Cardiac muscle cell (in vitro differentiated cells and primary cell): ENCODE measurements around the gene CORO1C. TPM values are rescaled to one million over a fixed set of nuclear protein-coding genes. Genes with fewer than 3 reads are reported as not detected.
A peak's percentile ranks its signal among the peaks of the same experiment; 100 is the strongest.
"Not testable (repeated sequence)": the region's sequence is repeated elsewhere in the genome, so short reads cannot be mapped to it uniquely, and the experiment has no call there.

Source experiments
- DNase-seq, 2 donors: peaks; one replicate each; pipeline versions ENCODE4 v3.0.0 to v3.0.0-alpha.2; 2010 to 2017; ENCODE audit warnings: low read depth in 1 of 2, low spot score in 1 of 2
- H3K27ac ChIP-seq: fragments of 200-600 bp; sonication (generic); 2 replicates; pipeline ENCODE4 v1.5.1; 2016
- H3K27me3 ChIP-seq: fragments of 200-600 bp; sonication (generic); 2 replicates; pipeline ENCODE4 v1.6.0; 2016; ENCODE audit warnings: control low read depth
- H3K36me3 ChIP-seq: fragments of 200-600 bp; sonication (generic); 2 replicates; pipeline ENCODE4 v1.5.1; 2016; ENCODE audit warnings: control low read depth
- H3K4me1 ChIP-seq: fragments of 200-600 bp; sonication (generic); 2 replicates; pipeline ENCODE4 v1.8.1; 2017; ENCODE audit warnings: low read depth, mild to moderate bottlenecking, mixed run types
- H3K4me3 ChIP-seq: fragments of 200-600 bp; sonication (generic); 2 replicates; pipeline ENCODE4 v1.5.1; 2016; ENCODE audit warnings: mild to moderate bottlenecking
- H3K9me3 ChIP-seq: fragments of 200-600 bp; sonication (generic); 2 replicates; pipeline ENCODE4 v1.5.1; 2017; ENCODE audit warnings: low read depth, mild to moderate bottlenecking, control low read depth
- polyA plus RNA-seq: library from polyadenylated mRNA; unstranded; fragments of >200 nt; fragmentation: Nextera tagmentation; extraction: Ambion mirVana; gene quantifications from 2 replicates; pipeline ENCODE4 v1.2.1, GENCODE V29; 2016
- total RNA-seq: library from RNA; depleted of rRNA; stranded (reverse); fragments of >200 nt; gene quantifications from 2 replicates; pipeline ENCODE4 v1.2.3, GENCODE V29; 2016
- TF ChIP-seq, protein P1 (sequence below): IDR thresholded peaks from 2 replicates; pipeline ENCODE4 v1.5.1; 2012; ENCODE audit warnings: low read depth, mild to moderate bottlenecking, low read length

The CORO1C gene
- total and polyA plus RNA-seq, 2 experiments from 2014 or later, result 65.4 to 72.5 TPM

DNA sequence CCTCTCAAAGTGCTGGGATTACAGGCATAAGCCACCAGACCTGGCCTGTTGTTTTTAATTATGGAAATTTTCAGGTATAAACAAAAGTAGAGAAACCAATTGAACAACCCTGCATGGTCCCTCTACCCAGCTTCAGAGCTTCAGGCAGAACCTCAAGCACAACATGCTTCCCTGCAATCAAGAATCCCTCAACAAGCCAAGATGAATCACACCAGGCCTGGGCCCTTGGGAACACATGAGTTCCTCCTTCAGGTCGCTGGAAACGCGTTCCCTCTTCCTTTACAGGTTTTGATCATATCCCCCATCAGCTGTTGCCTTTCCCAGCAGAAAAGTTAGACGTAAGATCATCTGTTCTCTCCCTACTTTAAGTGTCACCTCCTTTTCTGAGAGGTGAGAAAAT is 20.5 kb upstream of the CORO1C start:
- Histone ChIP-seq H3K27me3 (no peaks in the 10 kb centered on the region), H3K9me3 (no peaks in the 10 kb centered on the region), H3K27ac (no peak overlapping the region), H3K4me3 (no peak overlapping the region), H3K36me3 (no peaks in the 10 kb centered on the region), H3K4me1 (no peaks in the 10 kb centered on the region)
- DNase-seq, result peak in 1 of 2 donors; percentile 54
- TF ChIP-seq, protein P1, sequence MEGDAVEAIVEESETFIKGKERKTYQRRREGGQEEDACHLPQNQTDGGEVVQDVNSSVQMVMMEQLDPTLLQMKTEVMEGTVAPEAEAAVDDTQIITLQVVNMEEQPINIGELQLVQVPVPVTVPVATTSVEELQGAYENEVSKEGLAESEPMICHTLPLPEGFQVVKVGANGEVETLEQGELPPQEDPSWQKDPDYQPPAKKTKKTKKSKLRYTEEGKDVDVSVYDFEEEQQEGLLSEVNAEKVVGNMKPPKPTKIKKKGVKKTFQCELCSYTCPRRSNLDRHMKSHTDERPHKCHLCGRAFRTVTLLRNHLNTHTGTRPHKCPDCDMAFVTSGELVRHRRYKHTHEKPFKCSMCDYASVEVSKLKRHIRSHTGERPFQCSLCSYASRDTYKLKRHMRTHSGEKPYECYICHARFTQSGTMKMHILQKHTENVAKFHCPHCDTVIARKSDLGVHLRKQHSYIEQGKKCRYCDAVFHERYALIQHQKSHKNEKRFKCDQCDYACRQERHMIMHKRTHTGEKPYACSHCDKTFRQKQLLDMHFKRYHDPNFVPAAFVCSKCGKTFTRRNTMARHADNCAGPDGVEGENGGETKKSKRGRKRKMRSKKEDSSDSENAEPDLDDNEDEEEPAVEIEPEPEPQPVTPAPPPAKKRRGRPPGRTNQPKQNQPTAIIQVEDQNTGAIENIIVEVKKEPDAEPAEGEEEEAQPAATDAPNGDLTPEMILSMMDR, result no peak

DNA sequence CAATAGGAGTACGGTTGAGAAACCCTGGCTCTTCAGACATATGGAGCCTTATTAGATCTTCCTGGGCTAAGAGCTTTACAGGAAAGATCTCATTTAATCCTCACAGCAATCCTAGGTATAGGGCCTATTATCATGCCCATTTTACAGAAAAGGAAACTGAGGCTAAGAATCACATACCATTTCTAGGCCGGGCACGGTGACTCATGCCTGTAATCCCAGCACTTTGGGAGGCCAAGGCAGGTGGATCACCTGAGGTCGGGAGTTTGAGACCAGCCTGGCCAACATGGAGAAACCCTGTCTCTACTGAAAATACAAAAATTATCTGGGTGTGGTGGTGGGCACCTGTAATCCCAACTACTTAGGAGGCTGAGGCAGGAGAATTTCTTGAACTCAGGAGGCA is 19.7 kb upstream of the CORO1C start:
- DNase-seq, H3K4me1 ChIP-seq, H3K27ac ChIP-seq, H3K9me3 ChIP-seq, H3K27me3 ChIP-seq, H3K4me3 ChIP-seq, H3K36me3 ChIP-seq: not testable (repeated sequence)

DNA sequence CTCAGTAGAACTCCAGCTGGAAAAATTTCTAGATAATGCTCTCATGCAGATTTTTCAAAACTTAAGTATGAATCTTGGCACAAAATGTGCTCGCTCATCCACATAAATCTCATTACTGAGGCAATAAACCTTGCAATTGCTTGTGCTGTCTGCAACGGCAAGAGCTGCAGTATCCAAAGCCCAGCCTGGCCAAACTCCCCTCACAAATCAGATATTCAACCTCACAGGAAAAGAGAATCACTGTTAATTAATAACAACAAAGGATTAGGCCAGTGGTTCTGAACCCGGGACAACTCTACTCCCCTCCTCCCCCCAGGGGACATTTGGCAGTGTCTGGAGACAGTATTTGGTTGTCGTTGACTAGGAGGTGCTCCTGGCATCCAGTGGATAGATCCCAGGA is 19.2 kb upstream of the CORO1C start:
- TF ChIP-seq, protein P1, result no peak
- peak in 1 of 2 donors; percentile 37 for DNase-seq
- no peaks in the 10 kb centered on the region for H3K4me1 ChIP-seq
- H3K27ac ChIP-seq, result no peak overlapping the region
- H3K27me3 ChIP-seq, result no peaks in the 10 kb centered on the region
- H3K36me3 ChIP-seq, result no peaks in the 10 kb centered on the region
- H3K4me3 ChIP-seq, result no peak overlapping the region
- no peaks in the 10 kb centered on the region for H3K9me3 ChIP-seq

DNA sequence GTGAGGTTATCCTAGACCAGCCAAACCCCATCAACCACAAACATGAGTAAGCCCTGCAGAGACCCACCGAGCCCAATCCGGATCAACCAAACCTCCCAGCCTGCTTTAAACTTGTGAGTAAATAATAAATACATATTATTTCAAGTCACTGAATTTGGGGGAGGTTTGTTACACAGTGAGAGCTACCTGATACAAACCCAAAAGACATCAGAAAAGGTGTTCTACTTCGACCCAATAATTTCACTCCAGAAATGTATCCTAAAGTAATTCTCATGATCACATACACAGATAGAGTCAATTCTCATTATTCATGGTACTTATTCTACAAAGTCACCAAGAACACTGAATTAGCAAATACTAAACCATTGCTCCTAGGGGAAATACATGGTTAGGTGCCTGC is 16.2 kb upstream of the CORO1C start:
- TF ChIP-seq, protein P1, result no peak
- no peaks in the 10 kb centered on the region for H3K27me3 ChIP-seq
- H3K9me3 ChIP-seq, result no peaks in the 10 kb centered on the region
- DNase-seq, result no peak
- no peak overlapping the region for H3K27ac ChIP-seq
- H3K4me3 ChIP-seq, result no peak overlapping the region
- H3K4me1 ChIP-seq, result no peaks in the 10 kb centered on the region
- H3K36me3 ChIP-seq, result no peaks in the 10 kb centered on the region

DNA sequence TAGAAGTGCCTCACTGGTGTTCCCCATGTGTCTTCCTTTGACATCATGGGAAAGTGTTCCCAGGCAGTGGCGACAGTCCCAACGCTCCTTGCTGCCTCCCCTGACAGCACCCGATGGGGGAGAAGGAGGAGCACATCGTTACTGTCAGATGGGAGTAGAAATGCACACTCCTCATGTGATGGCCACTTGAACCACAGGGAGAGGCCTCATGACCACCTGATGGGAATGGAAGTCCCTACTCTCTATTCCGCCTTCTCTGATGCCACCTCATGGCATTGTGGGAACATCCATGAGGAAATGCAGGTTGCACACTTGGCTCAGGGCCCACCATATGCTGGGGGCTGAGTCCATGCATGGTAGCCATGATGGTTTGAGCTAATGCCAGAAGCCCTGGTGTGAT is 14.3 kb upstream of the CORO1C start:
- no peaks in the 10 kb centered on the region for H3K9me3 ChIP-seq
- no peaks in the 10 kb centered on the region for H3K27me3 ChIP-seq
- H3K27ac ChIP-seq, result no peak overlapping the region
- H3K36me3 ChIP-seq, result no peaks in the 10 kb centered on the region
- TF ChIP-seq, protein P1, result no peak
- H3K4me1 ChIP-seq, result no peaks in the 10 kb centered on the region
- no peak for DNase-seq
- H3K4me3 ChIP-seq, result no peak overlapping the region

DNA sequence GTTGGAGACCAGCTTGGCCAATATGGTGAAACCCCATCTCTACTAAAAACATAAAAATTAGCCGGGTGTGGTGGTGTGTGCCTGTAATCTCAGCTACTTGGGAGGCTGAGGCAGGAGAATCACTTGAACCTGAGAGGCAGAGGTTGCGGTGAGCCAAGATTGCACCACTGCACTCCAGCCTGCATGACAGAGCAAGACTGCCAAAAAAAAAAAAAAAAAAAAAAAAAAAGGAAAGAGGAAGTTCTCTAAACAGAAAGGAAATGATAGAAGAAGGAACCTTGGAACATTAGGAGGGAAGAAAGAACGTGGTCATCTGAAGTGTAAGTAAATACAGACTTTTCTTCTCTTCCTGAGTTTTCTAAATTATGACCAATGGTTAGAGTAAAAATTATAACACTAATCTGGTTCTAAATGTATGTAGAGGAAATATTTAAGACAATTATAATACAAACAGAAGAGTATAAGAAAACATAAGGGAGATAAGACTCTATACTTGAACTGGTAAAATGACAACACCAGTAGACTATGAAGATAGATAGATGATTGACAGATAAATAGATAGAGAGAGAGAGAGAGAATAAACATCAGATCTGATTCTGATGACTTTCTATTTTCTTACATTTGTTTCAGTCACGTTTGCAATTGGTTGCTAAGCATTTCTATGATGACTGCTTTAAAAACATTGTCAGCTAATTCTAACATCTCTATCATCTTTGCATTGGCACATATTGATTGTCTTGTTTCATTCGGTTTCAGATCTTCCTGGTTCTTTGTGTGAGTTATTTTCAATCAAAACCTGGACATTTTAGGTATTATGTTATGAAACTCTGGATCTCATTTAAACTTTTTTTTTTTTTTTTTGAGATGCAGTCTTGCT is 12.9 kb upstream of the CORO1C start:
- no peak for DNase-seq
- Histone ChIP-seq H3K4me1 (no peaks in the 10 kb centered on the region), H3K27me3 (no peaks in the 10 kb centered on the region)

More for the DNA sequence above, 12.9 kb upstream of the CORO1C start:
- no peak overlapping the region for H3K27ac ChIP-seq
- TF ChIP-seq, protein P1, result no peak
- H3K36me3 ChIP-seq, result no peaks in the 10 kb centered on the region
- H3K4me3 ChIP-seq, result no peak overlapping the region
- no peaks in the 10 kb centered on the region for H3K9me3 ChIP-seq
